Fibroblast of skin of scalp (primary cell): ENCODE data around the gene TMOD1.

Source experiments
- DNase-seq: peaks from one replicate; pipeline ENCODE4 v3.0.0-alpha.2; 2013

Gene TMOD1

GRCh38 chr9:97638666-97639065, 137.2 kb downstream of the TMOD1 start:
- no peak for DNase-seq

- DNase-seq = no peak
These were observed 138.9 kb downstream of the TMOD1 start for GRCh38 chr9:97640325-97640724.

DNA sequence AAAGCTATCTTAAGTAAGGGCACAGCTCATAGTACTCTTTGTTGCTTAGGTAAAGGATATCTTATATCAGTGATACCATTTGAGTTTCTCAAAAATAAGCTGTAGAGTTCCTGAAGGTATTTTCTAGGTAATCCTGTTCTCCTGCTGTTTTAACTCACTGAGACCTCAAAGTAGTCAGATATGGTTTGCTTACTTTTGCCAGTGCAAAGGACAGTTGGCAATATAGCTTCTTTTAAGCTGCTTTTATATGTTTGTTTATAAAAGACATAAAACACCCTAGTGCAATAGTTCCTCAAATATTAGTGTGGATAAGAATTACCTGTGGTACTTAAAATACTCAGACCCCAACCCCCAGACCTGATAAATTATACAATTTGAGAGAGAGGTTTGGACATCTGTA, 144.3 kb downstream of the TMOD1 start:
- DNase-seq = no peak

- DNase-seq = no peak
These were observed 146.5 kb downstream of the TMOD1 start for GRCh38 chr9:97647996-97648395.
